Endothelial cell of umbilical vein (primary cell): ENCODE data around the gene TIAM1. TPM values are rescaled to one million over a fixed set of nuclear protein-coding genes. Genes with fewer than 3 reads are reported as not detected.

Source experiments
- BruUV-seq: library from RNA; stranded (reverse); fragments of 400-500 nt; replicated peaks from 2 replicates; lab custom pipeline; 2021; lab: Mats Ljungman, UMichigan
- CTCF ChIA-PET: fragments of 300-600, 350-600 bp; sonication (Branson Sonifier 250); formaldehyde crosslinking; loops from one replicate; lab custom pipeline; 2021; ENCODE audit warnings: antibody characterized with exemption, inconsistent platforms; lab: Charles Lee
- POLR2A ChIA-PET: fragments of 300-600, 350-600 bp; sonication (Branson Sonifier 250); formaldehyde crosslinking; loops from one replicate; lab custom pipeline; 2021; ENCODE audit warnings: antibody characterized with exemption, inconsistent platforms; lab: Charles Lee
- DNase-seq: peaks from one replicate; pipeline ENCODE4 v3.0.0-alpha.2; 2011; ENCODE audit warnings: low read depth, low spot score
- FAIRE-seq: peaks from 2 replicates; lab custom pipeline; 2011; peaks lifted over from hg19 to GRCh38; lab: Jason Lieb, UNC
- H2AFZ ChIP-seq: 2 replicates; pipeline ENCODE4 v1.6.0; 2012; ENCODE audit warnings: low read depth, low read length, control low read depth, inconsistent platforms
- H3K27ac ChIP-seq: 2 replicates; pipeline ENCODE4 v1.5.1; 2011; ENCODE audit warnings: low read depth, mild to moderate bottlenecking, control low read depth, low read length, moderate library complexity; ENCODE audit not compliant: insufficient read depth
- H3K27me3 ChIP-seq, 2 experiments: 2 replicates each; pipeline versions ENCODE4 v1.6.0 to v1.6.1; 2011; ENCODE audit warnings: low read length in 2 of 2, mixed read lengths in 1 of 2; ENCODE audit not compliant: control insufficient read depth in 2 of 2, insufficient read depth in 2 of 2
- H3K36me3 ChIP-seq, 2 experiments: 2 replicates in 1 of 2; 3 replicates in 1 of 2; pipeline ENCODE4 v1.5.1; 2011; ENCODE audit warnings: low read length in 2 of 2, mild to moderate bottlenecking in 1 of 2, moderate library complexity in 1 of 2; ENCODE audit not compliant: control insufficient read depth in 2 of 2, insufficient read depth in 2 of 2; ENCODE audit errors: extremely low read depth in 1 of 2
- H3K4me1 ChIP-seq: 3 replicates; pipeline ENCODE4 v1.5.1; 2011; ENCODE audit warnings: mild to moderate bottlenecking, low read length; ENCODE audit not compliant: control insufficient read depth, insufficient read depth; ENCODE audit errors: extremely low read depth
- H3K4me2 ChIP-seq: 2 replicates; pipeline ENCODE4 v1.6.1; 2011; ENCODE audit warnings: low read length, control low read depth, mixed read lengths; ENCODE audit not compliant: insufficient read depth
- H3K4me3 ChIP-seq, 3 experiments: fragments of 200-600 bp in 1 of 3; sonication (generic), shearing (Covaris generic) in 1 of 3; replicated peaks in 1 of 3; 2 replicates each; pipeline ENCODE4 v1.5.1; 2011 to 2016; ENCODE audit warnings: control low read depth in 3 of 3, low read length in 3 of 3, mild to moderate bottlenecking in 2 of 3, inconsistent platforms in 1 of 3, low read depth in 1 of 3, moderate library complexity in 1 of 3; ENCODE audit not compliant: insufficient read depth in 1 of 3
- H3K79me2 ChIP-seq: 2 replicates; pipeline ENCODE4 v1.6.0; 2012; ENCODE audit warnings: low read length, inconsistent platforms; ENCODE audit not compliant: control insufficient read depth, insufficient read depth
- H3K9ac ChIP-seq: replicated peaks from 2 replicates; pipeline ENCODE3; 2011; ENCODE audit warnings: low read length, control low read depth; ENCODE audit not compliant: insufficient read depth; ENCODE audit errors: extremely low read depth
- H3K9me1 ChIP-seq: replicated peaks from 3 replicates; pipeline ENCODE4 v1.6.0; 2011; ENCODE audit warnings: mild to moderate bottlenecking, low read length; ENCODE audit not compliant: control insufficient read depth, insufficient read depth; ENCODE audit errors: extremely low read depth
- H3K9me3 ChIP-seq: replicated peaks from 2 replicates; pipeline ENCODE4 v1.5.1; 2012; ENCODE audit warnings: low read length, inconsistent platforms; ENCODE audit not compliant: control insufficient read depth, insufficient read depth
- H4K20me1 ChIP-seq: replicated peaks from 2 replicates; pipeline ENCODE3; 2011; ENCODE audit warnings: mild to moderate bottlenecking, low read length; ENCODE audit not compliant: control insufficient read depth, insufficient read depth; ENCODE audit errors: extremely low read depth
- EZH2 ChIP-seq: IDR thresholded peaks from 2 replicates; pipeline ENCODE4 v1.6.1; 2012; ENCODE audit warnings: borderline replicate concordance, low read depth, mild to moderate bottlenecking, moderate library complexity, low read length, inconsistent platforms; ENCODE audit not compliant: severe bottlenecking
- FOS ChIP-seq: IDR thresholded peaks from 2 replicates; pipeline ENCODE4 v1.6.1; 2011; ENCODE audit warnings: mild to moderate bottlenecking, low read length, moderate library complexity, borderline replicate concordance; ENCODE audit not compliant: insufficient read depth
- GATA2 ChIP-seq: IDR thresholded peaks from 2 replicates; pipeline ENCODE4 v1.7.0; 2011; ENCODE audit warnings: low read depth, mild to moderate bottlenecking, moderate library complexity, mixed read lengths, low read length; ENCODE audit not compliant: insufficient read length, insufficient read depth
- JUN ChIP-seq: IDR thresholded peaks from 2 replicates; pipeline ENCODE4 v1.6.1; 2011; ENCODE audit warnings: borderline replicate concordance, low read depth; ENCODE audit not compliant: insufficient read length, insufficient read depth
- MYC ChIP-seq: IDR thresholded peaks from one replicate; pipeline ENCODE4 v1.6.1; 2011; ENCODE audit warnings: mild to moderate bottlenecking, low read depth, low read length
- dilution Hi-C: fragments of 300-500 bp; cut with MboI; formaldehyde crosslinking; loops from one replicate; pipeline ENCODE4 v1.15.0; 2019; ENCODE audit warnings: low sequenced_read_pairs; ENCODE audit not compliant: extremely low pct_ligation_motif_present
- intact Hi-C: fragments of 100-400 bp; cut with micrococcal nuclease; formaldehyde crosslinking; loops from one replicate; pipeline ENCODE4 v1.10.0; 2022
- polyA plus RNA-seq, 4 experiments: library from polyadenylated mRNA; depleted of rRNA in 3 of 4; stranded (reverse) in 3 of 4; unstranded in 1 of 4; fragments of >200 nt; gene quantifications; 2 replicates each; pipeline versions ENCODE4 v1.2.1 to v1.2.3, GENCODE V29; 2011 to 2012; ENCODE audit warnings: missing spikeins in 1 of 4
- total RNA-seq: library from RNA; stranded (reverse); gene quantifications from 2 replicates; pipeline ENCODE4 v1.2.3, GENCODE V29; 2021
- TF ChIP-seq, protein P1 (sequence below), 2 donors: IDR thresholded peaks; 1 replicate in 1 of 2; 2 replicates in 1 of 2; pipeline ENCODE4 v1.5.1; 2011; ENCODE audit warnings: low read length in 2 of 2, mild to moderate bottlenecking in 2 of 2, moderate library complexity in 2 of 2, control low read depth in 1 of 2, inconsistent platforms in 1 of 2, low read depth in 1 of 2; ENCODE audit not compliant: insufficient read depth in 1 of 2; ENCODE audit errors: extremely low read depth in 1 of 2
- TF ChIP-seq, protein P2 (sequence below): IDR thresholded peaks from 2 replicates; pipeline ENCODE4 v1.6.1; 2011; ENCODE audit not compliant: insufficient read depth, insufficient read length

The TIAM1 gene
- total and polyA plus RNA-seq, 2 donors (not counting 3 experiments of a cell fraction or from before 2014, with no cell fraction given): 0.21 to 0.86 TPM

DNA sequence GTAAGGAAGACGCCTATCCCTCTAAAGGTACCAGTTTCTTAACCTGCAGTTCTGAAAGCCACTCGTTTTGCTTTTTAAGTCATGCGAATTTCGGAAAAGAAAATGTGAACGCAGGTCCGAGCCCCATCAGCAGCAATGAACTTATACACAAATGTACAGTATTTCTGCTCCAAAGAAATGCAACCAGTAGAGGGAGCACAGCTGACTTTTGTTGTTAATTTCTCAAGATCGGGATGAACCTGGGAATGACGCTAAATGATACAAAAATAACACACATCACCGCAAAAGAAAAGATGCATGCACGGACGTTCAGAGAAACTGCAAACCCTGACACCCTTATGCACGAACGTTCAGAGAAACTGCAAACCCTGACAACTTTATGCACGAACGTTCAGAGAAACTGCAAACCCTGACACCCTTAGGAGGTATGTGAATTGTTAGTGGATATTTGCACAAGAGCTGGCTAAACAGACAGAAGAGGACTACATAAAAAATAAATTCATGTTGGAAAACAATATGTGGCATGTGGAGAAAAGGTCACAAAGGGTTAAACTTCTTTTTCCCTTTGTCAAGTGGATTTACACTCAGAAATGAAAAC lies 3.5 kb upstream of the TIAM1 start:
- DNase-seq (no peak), FAIRE-seq (no peak)
- BruUV-seq: no TSS peak
- Histone ChIP-seq H3K4me1 (no peaks in the 10 kb centered on the region), H3K9me3 (no peaks in the 10 kb centered on the region), H3K4me3 (no peak overlapping the region), H2AFZ (no peak overlapping the region), H3K36me3 (no peaks in the 10 kb centered on the region), H3K9ac (no peak overlapping the region), H3K9me1 (no peaks in the 10 kb centered on the region), H3K27ac (no peak overlapping the region), H4K20me1 (no peaks in the 10 kb centered on the region), H3K27me3 (peaks cover 4 to 24% of the 10 kb centered on the region in 2 experiments), H3K79me2 (no peaks in the 10 kb centered on the region), H3K4me2 (no peak overlapping the region)
- CTCF ChIA-PET: interaction anchor here (2.1 kb wide), 1 partner anchor 233 kb away, joined by 14 read pairs; no protein-coding TSS in a partner anchor
- no peak for TF ChIP-seq EZH2
- TF ChIP-seq, protein P1, sequence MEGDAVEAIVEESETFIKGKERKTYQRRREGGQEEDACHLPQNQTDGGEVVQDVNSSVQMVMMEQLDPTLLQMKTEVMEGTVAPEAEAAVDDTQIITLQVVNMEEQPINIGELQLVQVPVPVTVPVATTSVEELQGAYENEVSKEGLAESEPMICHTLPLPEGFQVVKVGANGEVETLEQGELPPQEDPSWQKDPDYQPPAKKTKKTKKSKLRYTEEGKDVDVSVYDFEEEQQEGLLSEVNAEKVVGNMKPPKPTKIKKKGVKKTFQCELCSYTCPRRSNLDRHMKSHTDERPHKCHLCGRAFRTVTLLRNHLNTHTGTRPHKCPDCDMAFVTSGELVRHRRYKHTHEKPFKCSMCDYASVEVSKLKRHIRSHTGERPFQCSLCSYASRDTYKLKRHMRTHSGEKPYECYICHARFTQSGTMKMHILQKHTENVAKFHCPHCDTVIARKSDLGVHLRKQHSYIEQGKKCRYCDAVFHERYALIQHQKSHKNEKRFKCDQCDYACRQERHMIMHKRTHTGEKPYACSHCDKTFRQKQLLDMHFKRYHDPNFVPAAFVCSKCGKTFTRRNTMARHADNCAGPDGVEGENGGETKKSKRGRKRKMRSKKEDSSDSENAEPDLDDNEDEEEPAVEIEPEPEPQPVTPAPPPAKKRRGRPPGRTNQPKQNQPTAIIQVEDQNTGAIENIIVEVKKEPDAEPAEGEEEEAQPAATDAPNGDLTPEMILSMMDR (IDR thresholded peaks at IDR 0.05; ENCODE audit: extremely low read depth in 1 of 2, insufficient read depth in 1 of 2, low read depth in 1 of 2, low read length in 2 of 2): peak in 1 of 2 donors; percentile 17
- dilution Hi-C loops: no loop called here
- POLR2A ChIA-PET: no interaction called here
- intact Hi-C loops: loop anchor here (1.0 kb wide), 2 partner anchors 233 to 257 kb away; no protein-coding TSS in a partner anchor

DNA sequence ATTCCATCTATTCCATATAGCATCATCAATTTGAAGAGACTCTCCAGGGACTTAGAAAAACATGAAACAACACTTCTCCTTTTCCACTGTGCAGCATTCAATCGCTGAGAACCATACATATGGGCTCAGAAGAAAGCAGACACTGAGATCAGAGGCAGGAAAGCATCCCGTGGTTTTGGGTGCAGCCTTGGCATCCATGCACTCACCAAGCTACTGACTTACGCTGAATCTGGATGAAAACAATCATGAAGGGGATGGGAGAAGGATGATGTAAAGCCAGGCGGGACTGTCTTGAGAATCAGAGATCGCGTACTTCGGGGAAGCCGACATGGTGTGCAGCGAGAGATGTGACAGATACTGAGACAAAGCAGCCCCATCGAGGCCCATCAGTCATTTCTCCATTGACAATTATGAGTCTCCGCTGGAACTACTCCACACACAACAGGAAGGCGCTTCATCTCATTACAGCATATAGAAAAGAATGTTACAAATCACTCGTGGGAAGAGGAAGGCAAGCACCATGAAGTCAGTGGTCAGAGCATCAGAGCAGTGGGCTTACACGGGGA lies 2.3 kb upstream of the TIAM1 start:
- no peak overlapping the region for H2AFZ ChIP-seq
- TF ChIP-seq GATA2: no peak
- TF ChIP-seq, protein P2, sequence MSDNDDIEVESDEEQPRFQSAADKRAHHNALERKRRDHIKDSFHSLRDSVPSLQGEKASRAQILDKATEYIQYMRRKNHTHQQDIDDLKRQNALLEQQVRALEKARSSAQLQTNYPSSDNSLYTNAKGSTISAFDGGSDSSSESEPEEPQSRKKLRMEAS: no peak
- TF ChIP-seq MYC: no peak
- no peak for TF ChIP-seq EZH2
- TF ChIP-seq, protein P1 (IDR thresholded peaks at IDR 0.05; ENCODE audit: extremely low read depth in 1 of 2, insufficient read depth in 1 of 2, low read depth in 1 of 2, low read length in 2 of 2): no peak
- no peak for TF ChIP-seq FOS
- TF ChIP-seq JUN: no peak
- no peaks in the 10 kb centered on the region for H3K9me1 ChIP-seq
- FAIRE-seq (no peak), DNase-seq (no peak)
- no peak overlapping the region for H3K9ac ChIP-seq
- no peak overlapping the region for H3K4me2 ChIP-seq
- POLR2A ChIA-PET: no interaction called here
- dilution Hi-C loops: no loop called here
- CTCF ChIA-PET: interaction anchor here (2.1 kb wide), 1 partner anchor 234 kb away, joined by 14 read pairs; no protein-coding TSS in a partner anchor
- no peaks in the 10 kb centered on the region for H3K4me1 ChIP-seq
- intact Hi-C loops: no loop called here
- no peak overlapping the region for H3K4me3 ChIP-seq
- no peak overlapping the region for H3K27ac ChIP-seq
- H3K79me2 ChIP-seq: no peaks in the 10 kb centered on the region
- H3K36me3 ChIP-seq: no peaks in the 10 kb centered on the region
- peaks cover 4 to 32% of the 10 kb centered on the region in 2 experiments for H3K27me3 ChIP-seq
- no peaks in the 10 kb centered on the region for H3K9me3 ChIP-seq
- BruUV-seq: no TSS peak
- no peaks in the 10 kb centered on the region for H4K20me1 ChIP-seq
